ENCODE data around the gene KLK12.

KLK12 gene

GRCh38 chr19:51059715-51060114 lies 24.9 kb upstream of the KLK12 start:
- no peak for TF ChIP-seq CTCF (IDR thresholded peaks at IDR 0.05; ENCODE audit: low read depth, low read length)
- no peak for DNase-seq (ENCODE audit: low read depth in 2 of 2)
- H3K4me3 ChIP-seq (replicated peaks in 1 of 2; ENCODE audit: low read depth in 2 of 2, low read length in 2 of 2): no peak overlapping the region

GRCh38 chr19:51055866-51056265 lies 21.1 kb upstream of the KLK12 start:
- no peak overlapping the region for H3K4me3 ChIP-seq (replicated peaks in 1 of 2; ENCODE audit: low read depth in 2 of 2, low read length in 2 of 2)
- TF ChIP-seq CTCF (IDR thresholded peaks at IDR 0.05; ENCODE audit: low read depth, low read length): no peak
- DNase-seq (ENCODE audit: low read depth in 2 of 2): no peak

- no peak for TF ChIP-seq CTCF (IDR thresholded peaks at IDR 0.05; ENCODE audit: low read depth, low read length)
- DNase-seq (ENCODE audit: low read depth in 2 of 2): no peak
- no peak overlapping the region for H3K4me3 ChIP-seq (replicated peaks in 1 of 2; ENCODE audit: low read depth in 2 of 2, low read length in 2 of 2)
Measured at GRCh38 chr19:51047031-51047335, 12.2 kb upstream of the KLK12 start.

- DNase-seq (ENCODE audit: low read depth in 2 of 2): no peak
- no peak for TF ChIP-seq CTCF (IDR thresholded peaks at IDR 0.05; ENCODE audit: low read depth, low read length)
- H3K4me3 ChIP-seq (replicated peaks in 1 of 2; ENCODE audit: low read depth in 2 of 2, low read length in 2 of 2): no peak overlapping the region
Measured at GRCh38 chr19:51044327-51044726, 9.5 kb upstream of the KLK12 start.

- no peak for DNase-seq (ENCODE audit: low read depth in 2 of 2)
- no peak overlapping the region for H3K4me3 ChIP-seq (replicated peaks in 1 of 2; ENCODE audit: low read depth in 2 of 2, low read length in 2 of 2)
- TF ChIP-seq CTCF (IDR thresholded peaks at IDR 0.05; ENCODE audit: low read depth, low read length): no peak
Measured at GRCh38 chr19:51043497-51043896, 8.7 kb upstream of the KLK12 start.

GRCh38 chr19:51040151-51040550 lies 5.3 kb upstream of the KLK12 start:
- H3K4me3 ChIP-seq (replicated peaks in 1 of 2; ENCODE audit: low read depth in 2 of 2, low read length in 2 of 2): no peak overlapping the region
- TF ChIP-seq CTCF (IDR thresholded peaks at IDR 0.05; ENCODE audit: low read depth, low read length): no peak
- no peak for DNase-seq (ENCODE audit: low read depth in 2 of 2)

- no peak overlapping the region for H3K4me3 ChIP-seq (replicated peaks in 1 of 2; ENCODE audit: low read depth in 2 of 2, low read length in 2 of 2)
- TF ChIP-seq CTCF (IDR thresholded peaks at IDR 0.05; ENCODE audit: low read depth, low read length): no peak
- no peak for DNase-seq (ENCODE audit: low read depth in 2 of 2)
Measured at GRCh38 chr19:51036519-51036918, 1.7 kb upstream of the KLK12 start.

Data from cardiac fibroblast (primary cell).